ENCODE results near the gene FOXD2.

The FOXD2 gene

DNA sequence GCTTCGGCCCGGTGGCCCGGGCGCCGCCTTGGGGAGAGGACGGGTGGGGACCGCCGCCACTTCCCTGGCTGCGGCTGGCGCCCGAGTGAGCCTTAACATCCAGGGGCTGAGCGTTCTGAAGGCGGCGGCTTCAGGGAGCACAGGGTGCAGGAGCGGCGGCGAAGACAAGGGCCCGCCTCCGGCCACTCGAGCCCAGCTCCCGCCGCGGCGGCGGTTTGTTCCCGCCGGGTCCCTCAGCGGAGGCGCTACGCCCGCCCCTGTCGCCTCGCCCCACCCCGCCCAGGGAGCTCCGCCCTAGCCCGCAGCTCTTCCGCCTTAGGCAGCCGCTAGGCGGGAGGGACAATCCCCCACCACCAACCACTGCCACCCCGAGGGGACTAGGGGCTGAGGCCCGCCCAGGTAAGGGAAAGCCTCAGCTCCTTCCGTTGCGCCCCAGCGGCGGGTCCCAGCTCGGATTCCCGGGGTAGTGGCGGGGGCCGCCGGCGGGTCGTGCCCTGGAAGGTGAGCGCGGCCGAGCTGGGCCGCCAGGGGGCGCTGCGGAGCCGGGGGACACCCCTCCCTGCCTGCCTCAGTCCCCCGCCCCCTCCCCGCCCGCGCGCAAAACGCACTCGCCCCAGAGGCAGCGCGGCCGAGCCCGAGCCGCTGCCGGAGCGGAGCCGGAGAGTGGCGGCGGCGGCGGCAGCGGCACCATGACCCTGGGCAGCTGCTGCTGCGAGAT is at the start of gene FOXD2:
Gene FOXD2, plus strand, starts transcription at position 598 of the 718 bp plus-strand sequence. Its CDS starts 92 bp downstream, at position 690.
- no peak within 1 kb of the TSS for H3K9ac ChIP-seq (ENCODE audit: low read length)
- H3K4me3 ChIP-seq (ENCODE audit: low read length): peak within 1 kb of the TSS; percentile 50
- no peak within 1 kb of the TSS for H3K27ac ChIP-seq (ENCODE audit: low read length)
- no peaks in the 10 kb centered on the region for H3K36me3 ChIP-seq (ENCODE audit: control insufficient read depth, low read depth, low read length)
- H3K9me3 ChIP-seq (ENCODE audit: control insufficient read depth, low read depth, low read length): peaks cover 5% of the 10 kb centered on the region
- H3K4me1 ChIP-seq (ENCODE audit: control insufficient read depth, low read depth, low read length): peaks cover 9% of the 10 kb centered on the region
- peaks cover 98% of the 10 kb centered on the region for H3K27me3 ChIP-seq (ENCODE audit: control insufficient read depth, insufficient read depth, low read length)

DNA sequence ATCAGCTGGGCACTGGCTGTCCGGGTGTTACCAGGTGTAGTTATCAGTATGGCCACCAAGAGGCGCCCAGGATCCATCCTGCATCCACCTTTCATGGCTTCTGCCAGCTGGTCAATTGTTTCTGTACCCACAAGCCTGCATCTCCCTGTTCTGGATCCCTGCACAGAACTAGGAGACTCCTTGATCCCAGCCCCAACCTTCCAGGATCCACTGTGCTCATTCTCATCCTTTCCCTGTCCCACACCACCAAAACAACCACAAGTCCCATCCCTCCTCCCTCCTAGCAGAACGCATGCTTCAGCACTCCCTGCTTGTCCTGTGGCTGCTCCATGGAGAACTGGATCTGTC is 49.0 kb upstream of the FOXD2 start:
- Histone ChIP-seq H3K9ac (ENCODE audit: low read length) (no peak overlapping the region), H3K27me3 (ENCODE audit: control insufficient read depth, insufficient read depth, low read length) (peaks cover 12% of the 10 kb centered on the region), H3K4me1 (ENCODE audit: control insufficient read depth, low read depth, low read length) (no peaks in the 10 kb centered on the region), H3K4me3 (ENCODE audit: low read length) (no peak overlapping the region), H3K9me3 (ENCODE audit: control insufficient read depth, low read depth, low read length) (no peaks in the 10 kb centered on the region), H3K27ac (ENCODE audit: low read length) (no peak overlapping the region), H3K36me3 (ENCODE audit: control insufficient read depth, low read depth, low read length) (no peaks in the 10 kb centered on the region)

DNA sequence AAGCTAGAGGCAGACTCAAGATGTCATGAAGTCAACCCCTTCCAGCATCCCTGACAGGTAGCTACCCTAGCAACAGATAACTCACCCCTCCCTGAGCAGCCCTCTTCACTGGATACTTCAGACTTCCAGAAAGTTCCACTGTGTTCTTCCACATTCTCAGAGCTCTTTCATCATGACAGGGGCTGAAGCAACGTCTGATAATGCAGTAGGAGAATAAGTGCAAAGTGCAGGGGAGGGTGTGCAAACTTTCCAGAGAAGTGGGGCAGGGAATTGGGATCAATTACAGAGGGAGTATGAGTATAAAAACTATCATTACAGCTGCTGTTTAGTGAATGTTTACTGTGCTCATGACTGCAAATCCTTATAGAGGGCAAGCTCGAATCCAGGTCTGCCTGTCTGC is 48.1 kb upstream of the FOXD2 start:
- Histone ChIP-seq H3K4me3 (ENCODE audit: low read length) (no peak overlapping the region), H3K9me3 (ENCODE audit: control insufficient read depth, low read depth, low read length) (no peaks in the 10 kb centered on the region), H3K4me1 (ENCODE audit: control insufficient read depth, low read depth, low read length) (no peaks in the 10 kb centered on the region)

DNA sequence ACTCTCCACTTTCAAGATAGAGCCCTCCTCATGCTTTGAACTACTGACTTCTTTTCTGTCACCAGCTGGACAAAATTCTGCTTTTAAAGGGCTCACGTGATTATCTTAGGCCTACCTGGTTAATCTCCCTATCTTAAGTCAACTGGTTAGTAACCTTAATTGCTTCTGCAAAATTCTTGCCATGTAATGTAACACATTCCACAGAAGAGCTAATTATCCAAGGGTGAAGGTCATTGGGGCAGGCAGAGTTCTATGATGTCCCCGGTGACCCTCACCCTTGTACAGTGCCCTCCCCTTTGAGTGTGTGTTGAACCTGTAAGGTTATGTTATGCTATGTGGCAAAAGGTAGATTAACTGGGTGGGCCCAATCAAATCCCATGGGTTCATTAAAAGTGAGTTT is 47.0 kb upstream of the FOXD2 start:
- Histone ChIP-seq H3K27me3 (ENCODE audit: control insufficient read depth, insufficient read depth, low read length) (peaks cover 12% of the 10 kb centered on the region), H3K4me1 (ENCODE audit: control insufficient read depth, low read depth, low read length) (no peaks in the 10 kb centered on the region), H3K4me3 (ENCODE audit: low read length) (no peak overlapping the region), H3K9me3 (ENCODE audit: control insufficient read depth, low read depth, low read length) (no peaks in the 10 kb centered on the region), H3K27ac (ENCODE audit: low read length) (no peak overlapping the region), H3K36me3 (ENCODE audit: control insufficient read depth, low read depth, low read length) (no peaks in the 10 kb centered on the region), H3K9ac (ENCODE audit: low read length) (no peak overlapping the region)

More for the DNA sequence above, 48.1 kb upstream of the FOXD2 start:
- Histone ChIP-seq H3K27me3 (ENCODE audit: control insufficient read depth, insufficient read depth, low read length) (peaks cover 12% of the 10 kb centered on the region), H3K27ac (ENCODE audit: low read length) (no peak overlapping the region), H3K36me3 (ENCODE audit: control insufficient read depth, low read depth, low read length) (no peaks in the 10 kb centered on the region), H3K9ac (ENCODE audit: low read length) (no peak overlapping the region)

DNA sequence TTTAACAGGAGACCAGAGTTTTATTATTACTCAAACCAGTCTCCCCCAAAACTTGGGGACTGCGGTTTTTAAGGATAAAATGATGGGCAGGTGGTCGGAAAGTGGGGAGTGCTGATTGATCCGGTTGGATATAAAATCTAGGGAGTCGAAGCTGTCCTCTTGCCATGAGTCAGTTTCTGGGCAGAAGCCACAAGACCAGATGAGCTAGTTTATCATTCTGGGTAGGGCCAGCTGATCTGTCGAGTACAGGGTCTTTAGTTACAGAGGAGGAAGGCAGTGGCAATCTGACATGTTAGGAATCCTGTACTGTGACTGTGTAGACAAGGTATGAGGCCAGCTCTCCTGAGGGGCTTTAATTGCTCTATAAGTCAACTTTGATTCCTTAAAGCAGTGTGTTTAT is 44.7 kb upstream of the FOXD2 start:
- H3K27me3 ChIP-seq (ENCODE audit: control insufficient read depth, insufficient read depth, low read length): peaks cover 5% of the 10 kb centered on the region
- H3K36me3 ChIP-seq (ENCODE audit: control insufficient read depth, low read depth, low read length): no peaks in the 10 kb centered on the region
- no peak overlapping the region for H3K9ac ChIP-seq (ENCODE audit: low read length)
- H3K27ac ChIP-seq (ENCODE audit: low read length): no peak overlapping the region
- H3K4me3 ChIP-seq (ENCODE audit: low read length): no peak overlapping the region
- no peaks in the 10 kb centered on the region for H3K9me3 ChIP-seq (ENCODE audit: control insufficient read depth, low read depth, low read length)
- no peaks in the 10 kb centered on the region for H3K4me1 ChIP-seq (ENCODE audit: control insufficient read depth, low read depth, low read length)

- Histone ChIP-seq H3K9ac (ENCODE audit: low read length) (no peak overlapping the region), H3K4me1 (ENCODE audit: control insufficient read depth, low read depth, low read length) (no peaks in the 10 kb centered on the region), H3K9me3 (ENCODE audit: control insufficient read depth, low read depth, low read length) (no peaks in the 10 kb centered on the region), H3K36me3 (ENCODE audit: control insufficient read depth, low read depth, low read length) (no peaks in the 10 kb centered on the region), H3K4me3 (ENCODE audit: low read length) (no peak overlapping the region), H3K27ac (ENCODE audit: low read length) (no peak overlapping the region), H3K27me3 (ENCODE audit: control insufficient read depth, insufficient read depth, low read length) (no peaks in the 10 kb centered on the region)
Measured at GRCh38 chr1:47395433-47395832, 42.4 kb upstream of the FOXD2 start.

DNA sequence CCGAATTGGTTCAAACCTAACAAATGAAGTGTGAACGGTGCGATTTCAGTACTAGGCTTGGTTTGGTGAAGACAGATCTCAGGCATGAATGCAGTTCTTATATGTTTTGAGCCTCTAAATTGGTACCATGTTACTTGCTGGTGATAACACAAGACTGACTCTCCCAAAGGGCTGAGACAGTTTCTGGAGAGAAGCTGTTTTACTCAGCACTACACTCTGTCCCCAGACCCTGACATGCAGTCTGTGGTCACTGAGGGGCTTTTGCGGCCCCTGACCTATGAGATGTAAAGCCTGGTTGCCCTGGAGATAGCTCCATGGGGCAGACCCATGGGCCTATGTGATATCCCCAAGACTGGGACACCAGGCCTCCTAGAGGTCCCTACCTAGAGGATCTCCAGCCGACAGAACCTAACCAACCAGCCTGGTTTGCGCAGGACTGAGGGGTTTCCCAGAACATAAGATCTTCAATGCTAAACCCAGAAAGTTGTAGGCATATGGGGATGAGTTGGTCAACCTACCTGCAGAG is 41.1 kb upstream of the FOXD2 start:
- H3K9me3 ChIP-seq (ENCODE audit: control insufficient read depth, low read depth, low read length): no peaks in the 10 kb centered on the region
- peaks cover 7% of the 10 kb centered on the region for H3K27me3 ChIP-seq (ENCODE audit: control insufficient read depth, insufficient read depth, low read length)
- no peak overlapping the region for H3K9ac ChIP-seq (ENCODE audit: low read length)
- H3K36me3 ChIP-seq (ENCODE audit: control insufficient read depth, low read depth, low read length): no peaks in the 10 kb centered on the region
- H3K4me3 ChIP-seq (ENCODE audit: low read length): no peak overlapping the region
- no peak overlapping the region for H3K27ac ChIP-seq (ENCODE audit: low read length)
- no peaks in the 10 kb centered on the region for H3K4me1 ChIP-seq (ENCODE audit: control insufficient read depth, low read depth, low read length)

- Histone ChIP-seq H3K27me3 (ENCODE audit: control insufficient read depth, insufficient read depth, low read length) (peaks cover 9% of the 10 kb centered on the region), H3K9me3 (ENCODE audit: control insufficient read depth, low read depth, low read length) (no peaks in the 10 kb centered on the region), H3K27ac (ENCODE audit: low read length) (no peak overlapping the region), H3K36me3 (ENCODE audit: control insufficient read depth, low read depth, low read length) (no peaks in the 10 kb centered on the region), H3K9ac (ENCODE audit: low read length) (no peak overlapping the region), H3K4me1 (ENCODE audit: control insufficient read depth, low read depth, low read length) (no peaks in the 10 kb centered on the region), H3K4me3 (ENCODE audit: low read length) (no peak overlapping the region)
Measured at GRCh38 chr1:47399138-47399845, 38.6 kb upstream of the FOXD2 start.

- no peak overlapping the region for H3K27ac ChIP-seq (ENCODE audit: low read length)
- H3K4me1 ChIP-seq (ENCODE audit: control insufficient read depth, low read depth, low read length): no peaks in the 10 kb centered on the region
- H3K36me3 ChIP-seq (ENCODE audit: control insufficient read depth, low read depth, low read length): no peaks in the 10 kb centered on the region
- H3K27me3 ChIP-seq (ENCODE audit: control insufficient read depth, insufficient read depth, low read length): peaks cover 9% of the 10 kb centered on the region
- no peaks in the 10 kb centered on the region for H3K9me3 ChIP-seq (ENCODE audit: control insufficient read depth, low read depth, low read length)
- no peak overlapping the region for H3K4me3 ChIP-seq (ENCODE audit: low read length)
- no peak overlapping the region for H3K9ac ChIP-seq (ENCODE audit: low read length)
Measured at GRCh38 chr1:47399846-47400155, 38.0 kb upstream of the FOXD2 start.

DNA sequence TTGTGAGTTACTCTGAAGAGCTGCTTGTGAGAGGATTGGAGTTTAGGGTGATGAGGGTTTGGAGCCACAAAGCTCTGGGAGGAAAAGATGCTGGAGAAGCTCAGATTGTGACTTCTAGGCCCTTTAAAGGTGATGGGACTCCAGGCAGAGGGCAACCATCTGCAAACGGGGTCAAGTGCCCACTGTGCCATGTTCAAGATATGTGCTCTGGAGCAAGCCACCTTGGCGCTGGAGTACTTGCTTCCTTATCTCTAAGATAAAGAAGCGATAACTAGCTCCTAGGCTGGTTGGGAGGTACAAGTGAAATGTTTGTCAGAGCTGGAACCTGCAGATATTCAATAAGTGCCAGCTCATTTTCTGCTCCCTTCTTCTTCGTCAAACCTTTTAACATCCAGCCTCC is 36.1 kb upstream of the FOXD2 start:
- no peak overlapping the region for H3K4me3 ChIP-seq (ENCODE audit: low read length)
- no peaks in the 10 kb centered on the region for H3K9me3 ChIP-seq (ENCODE audit: control insufficient read depth, low read depth, low read length)
- H3K27ac ChIP-seq (ENCODE audit: low read length): no peak overlapping the region
- no peaks in the 10 kb centered on the region for H3K4me1 ChIP-seq (ENCODE audit: control insufficient read depth, low read depth, low read length)
- peaks cover 9% of the 10 kb centered on the region for H3K27me3 ChIP-seq (ENCODE audit: control insufficient read depth, insufficient read depth, low read length)
- no peak overlapping the region for H3K9ac ChIP-seq (ENCODE audit: low read length)
- no peaks in the 10 kb centered on the region for H3K36me3 ChIP-seq (ENCODE audit: control insufficient read depth, low read depth, low read length)

DNA sequence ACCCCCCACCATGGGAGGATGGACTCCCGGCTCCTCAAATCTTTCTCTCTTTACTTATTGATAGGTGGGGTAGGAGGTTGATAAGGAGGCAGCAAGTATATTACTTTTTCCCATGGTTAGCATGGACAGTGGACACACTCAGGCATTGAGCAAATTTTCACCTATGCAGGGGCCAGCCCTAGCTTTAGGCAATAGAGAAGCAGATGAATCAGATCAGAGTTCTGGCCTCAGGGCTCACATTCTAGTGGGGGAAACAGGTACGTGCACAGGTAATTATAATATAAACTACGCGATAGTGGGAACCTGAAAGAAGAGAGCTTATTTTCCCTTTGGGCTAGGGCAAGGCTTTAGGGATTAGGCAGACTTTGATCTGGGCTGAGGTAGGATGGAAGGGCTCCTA is 35.3 kb upstream of the FOXD2 start:
- no peaks in the 10 kb centered on the region for H3K36me3 ChIP-seq (ENCODE audit: control insufficient read depth, low read depth, low read length)
- H3K4me1 ChIP-seq (ENCODE audit: control insufficient read depth, low read depth, low read length): no peaks in the 10 kb centered on the region
- no peak overlapping the region for H3K4me3 ChIP-seq (ENCODE audit: low read length)
- no peaks in the 10 kb centered on the region for H3K9me3 ChIP-seq (ENCODE audit: control insufficient read depth, low read depth, low read length)
- H3K9ac ChIP-seq (ENCODE audit: low read length): no peak overlapping the region
- H3K27me3 ChIP-seq (ENCODE audit: control insufficient read depth, insufficient read depth, low read length): peaks cover 9% of the 10 kb centered on the region
- H3K27ac ChIP-seq (ENCODE audit: low read length): no peak overlapping the region

Data from iPS-18a (cell line).